ENCODE results near the gene ATM.
"Not testable (repeated sequence)": the region's sequence is repeated elsewhere in the genome, so short reads cannot be mapped to it uniquely, and the experiment has no call there.

The ATM gene

DNA sequence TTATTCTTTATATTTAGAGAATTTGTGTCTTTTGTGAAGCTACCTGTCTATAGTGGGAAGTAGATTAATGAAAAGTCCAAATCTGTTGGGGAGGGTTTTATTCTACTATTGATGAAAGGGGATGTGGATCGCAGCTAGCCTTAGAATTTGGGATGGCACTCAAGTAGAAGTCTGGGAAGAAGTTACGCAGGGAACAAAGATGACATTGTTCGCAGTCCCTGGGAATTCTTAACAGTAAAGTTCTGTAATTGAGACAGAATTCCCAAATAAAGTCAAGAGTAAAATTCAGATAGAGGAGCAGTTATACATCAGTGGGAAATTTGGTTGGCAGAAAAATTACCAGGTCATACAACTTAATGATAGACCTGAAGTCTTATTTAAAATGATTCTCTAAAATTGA, 64.1 kb downstream of the ATM start:
- DNase-seq (ENCODE audit: low spot score): no peak

DNA sequence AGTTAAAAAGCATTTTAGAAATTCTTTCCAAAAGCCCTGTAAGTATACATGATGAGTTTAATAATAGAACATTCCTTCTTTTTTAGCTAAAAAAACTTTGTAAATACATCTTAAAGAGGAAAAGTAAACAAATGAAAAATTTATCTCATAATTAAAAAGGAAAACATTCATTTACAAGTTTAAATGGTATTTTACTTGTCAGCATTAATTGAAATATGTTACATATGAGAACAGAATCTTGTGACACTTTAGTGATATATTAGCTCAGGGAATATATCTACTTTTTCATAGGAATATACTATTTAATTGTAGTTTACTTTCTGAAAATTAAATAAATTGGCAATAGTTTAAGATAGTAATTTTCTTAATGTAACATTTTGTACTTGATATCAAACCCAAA, 66.2 kb downstream of the ATM start:
- DNase-seq (ENCODE audit: low spot score): not testable (repeated sequence)

DNA sequence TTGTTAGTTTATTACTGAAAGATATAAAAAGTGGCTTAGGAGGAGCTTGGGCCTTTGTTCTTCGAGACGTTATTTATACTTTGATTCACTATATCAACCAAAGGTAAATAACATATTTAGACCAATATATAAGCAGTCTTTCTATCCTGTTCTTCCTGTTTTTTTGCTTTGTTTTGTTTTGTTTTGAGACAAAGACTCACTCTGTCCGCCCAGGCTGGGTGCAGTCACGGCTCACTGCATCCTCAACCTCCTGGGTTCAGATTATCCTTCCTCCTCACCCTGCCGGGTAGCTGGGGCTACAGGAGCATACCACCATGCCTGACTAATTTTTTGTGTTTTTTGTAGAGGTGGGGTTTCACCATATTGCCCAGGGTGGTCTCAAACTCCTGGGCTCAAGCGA, 66.8 kb downstream of the ATM start:
- DNase-seq (ENCODE audit: low spot score): no peak

DNA sequence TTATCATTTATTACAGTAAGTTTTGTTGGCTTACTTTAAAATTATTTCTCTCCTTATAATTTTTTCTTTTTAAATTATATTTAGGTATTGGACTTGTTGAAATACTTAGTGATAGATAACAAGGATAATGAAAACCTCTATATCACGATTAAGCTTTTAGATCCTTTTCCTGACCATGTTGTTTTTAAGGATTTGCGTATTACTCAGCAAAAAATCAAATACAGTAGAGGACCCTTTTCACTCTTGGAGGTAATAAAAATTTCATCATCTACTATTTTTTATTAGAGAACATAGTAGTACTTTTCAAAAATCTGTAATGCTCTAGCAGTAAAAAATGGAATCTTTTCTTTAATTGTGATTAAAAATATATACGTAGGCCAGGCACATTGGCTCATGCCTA, 70.4 kb downstream of the ATM start:
- DNase-seq (ENCODE audit: low spot score): no peak

DNA sequence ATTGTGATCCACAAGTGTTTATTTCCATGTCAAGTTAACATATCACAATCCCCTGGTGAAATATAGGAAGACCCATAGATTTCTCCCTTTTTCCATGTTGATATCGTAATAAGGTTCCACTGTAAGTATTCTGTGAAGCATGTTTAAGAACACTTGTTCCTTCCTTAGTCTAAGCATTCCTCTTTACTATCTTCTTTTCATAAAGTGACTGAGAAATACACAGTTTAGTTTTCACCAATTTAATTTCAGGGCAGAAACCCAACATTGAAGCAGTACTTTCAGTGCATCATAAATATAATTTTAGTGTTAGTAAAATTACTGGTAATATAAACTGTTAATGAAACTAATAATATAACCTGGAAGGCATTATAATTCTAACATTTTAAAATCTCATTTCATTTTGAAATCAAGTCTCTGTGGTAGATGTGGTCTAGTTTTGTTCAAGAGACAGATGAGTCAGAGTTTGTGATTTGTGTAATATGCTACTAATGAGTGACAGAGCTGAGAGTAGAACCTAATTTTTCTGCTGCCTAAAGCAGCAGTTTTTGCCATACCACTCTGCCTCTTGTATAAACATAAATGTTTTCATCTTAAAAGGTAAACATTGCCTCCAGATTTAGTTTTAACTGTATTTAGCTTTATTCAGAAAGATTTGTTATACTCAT, 79.4 kb downstream of the ATM start:
- DNase-seq (ENCODE audit: low spot score): no peak

DNA sequence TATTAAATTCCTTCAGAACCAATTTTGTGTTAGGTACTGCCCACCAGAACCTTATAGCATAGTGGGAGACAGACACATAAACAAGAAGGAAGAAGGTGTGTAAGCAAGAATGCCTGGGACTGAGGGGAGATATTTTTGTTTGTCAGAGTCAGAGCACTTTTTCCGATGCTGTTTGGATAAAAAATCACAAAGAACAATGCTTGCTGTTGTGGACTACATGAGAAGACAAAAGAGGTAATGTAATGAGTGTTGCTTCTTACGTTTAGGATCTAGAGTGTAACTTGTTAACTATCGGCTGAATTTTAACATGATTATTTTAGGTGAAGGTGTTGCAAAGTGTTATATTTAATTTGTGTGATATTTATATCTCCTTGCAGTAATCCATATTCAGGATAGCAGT, 84.9 kb downstream of the ATM start:
- DNase-seq (ENCODE audit: low spot score): no peak

DNA sequence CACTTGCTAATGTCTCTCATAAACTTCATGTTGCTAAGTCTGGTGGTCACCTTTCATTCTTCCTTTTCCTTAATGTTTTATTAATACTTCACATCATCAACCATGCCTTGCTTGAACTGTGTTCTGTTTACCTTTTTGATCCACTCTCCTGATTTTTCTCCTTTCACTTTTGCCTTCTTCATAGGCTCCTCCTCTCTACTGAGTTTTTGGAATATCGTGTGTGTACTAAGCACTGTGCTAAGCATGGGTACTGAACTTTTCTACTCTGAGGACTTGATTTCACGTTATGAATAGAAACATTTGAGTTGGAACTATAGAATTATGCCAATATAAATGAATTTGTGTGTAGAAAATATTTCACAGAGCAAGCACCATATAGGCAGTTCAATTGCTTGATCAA, 90.6 kb downstream of the ATM start:
- no peak for DNase-seq (ENCODE audit: low spot score)

DNA sequence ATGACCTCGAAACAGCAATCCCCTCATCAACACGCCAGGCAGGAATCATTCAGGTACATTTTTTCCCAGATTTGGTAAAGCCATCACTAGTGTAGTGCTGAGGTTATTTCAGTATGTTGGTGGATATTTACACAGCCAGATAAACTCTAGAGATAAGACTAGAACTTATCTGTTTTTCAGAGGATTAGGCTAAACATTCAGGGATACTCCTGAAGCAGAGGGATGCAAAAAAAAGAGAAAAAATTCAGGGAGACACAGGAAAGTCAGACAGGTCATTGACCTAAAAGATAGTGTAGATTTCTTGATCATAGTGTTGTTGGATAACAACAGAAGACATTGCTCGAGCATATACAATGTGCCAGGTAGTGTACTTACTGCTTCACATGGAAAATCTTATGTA, 93.2 kb downstream of the ATM start:
- no peak for DNase-seq (ENCODE audit: low spot score)

DNA sequence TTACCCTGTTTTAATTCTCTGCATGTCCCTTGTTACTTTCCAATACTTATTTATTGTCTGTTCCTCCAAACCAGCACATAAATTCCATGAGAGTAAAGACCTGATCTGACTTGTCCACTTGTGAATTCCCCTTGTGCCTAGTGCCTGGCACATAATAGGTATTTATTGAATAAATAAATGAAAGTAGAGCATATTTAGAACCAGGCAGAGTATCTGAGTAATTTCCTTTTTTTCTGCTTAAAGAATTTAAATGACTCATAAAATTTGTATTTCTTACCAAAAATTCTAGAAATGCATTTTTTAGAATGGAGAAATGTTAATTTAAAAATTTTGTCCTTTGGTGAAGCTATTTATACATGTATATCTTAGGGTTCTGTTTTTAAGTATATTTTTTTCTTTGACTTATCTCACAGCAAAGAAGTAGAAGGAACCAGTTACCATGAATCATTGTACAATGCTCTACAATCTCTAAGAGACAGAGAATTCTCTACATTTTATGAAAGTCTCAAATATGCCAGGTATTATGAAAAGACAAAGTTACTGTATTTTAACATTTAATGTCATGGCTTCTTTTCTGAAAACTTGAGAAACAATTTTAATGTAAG, 96.8 kb downstream of the ATM start:
- no peak for DNase-seq (ENCODE audit: low spot score)

DNA sequence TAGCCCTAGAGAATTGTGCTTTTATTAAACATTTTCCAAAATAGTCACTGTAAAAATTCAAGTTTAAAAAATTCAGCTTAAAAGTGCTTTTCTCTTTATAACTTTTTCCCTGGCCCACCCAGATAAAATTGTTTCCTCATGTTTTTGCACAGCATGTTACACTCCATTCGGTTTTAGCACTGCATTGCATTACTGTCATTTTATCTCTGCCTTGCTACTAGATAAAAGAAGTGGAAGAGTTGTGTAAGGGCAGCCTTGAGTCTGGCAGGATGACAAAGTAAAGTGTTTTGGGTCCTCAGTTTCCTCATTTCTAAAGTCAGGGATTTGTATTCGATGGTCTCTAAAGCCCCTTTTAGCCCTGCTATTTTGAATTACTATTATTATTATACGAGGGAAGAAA, 99.8 kb downstream of the ATM start:
- DNase-seq (ENCODE audit: low spot score): no peak

DNA sequence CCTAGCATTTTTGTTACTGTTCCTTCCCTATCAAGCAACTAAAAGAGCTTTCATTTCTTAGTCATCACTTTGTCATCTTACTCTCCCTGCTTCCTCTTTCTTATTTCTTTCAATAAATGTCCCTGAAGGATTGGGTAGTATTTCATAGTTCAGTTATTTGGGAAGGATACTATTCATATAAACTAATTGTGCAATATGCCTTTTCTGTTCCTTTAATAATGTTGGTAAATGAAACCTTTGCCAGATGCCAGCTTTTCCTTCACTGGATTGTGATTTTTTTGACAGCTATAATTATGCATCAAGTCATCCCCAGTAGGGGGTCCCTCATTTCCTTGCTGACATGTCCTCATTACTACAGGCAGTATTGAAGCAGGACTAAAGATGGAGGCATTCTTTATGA, 101.7 kb downstream of the ATM start:
- DNase-seq (ENCODE audit: low spot score): no peak

DNA sequence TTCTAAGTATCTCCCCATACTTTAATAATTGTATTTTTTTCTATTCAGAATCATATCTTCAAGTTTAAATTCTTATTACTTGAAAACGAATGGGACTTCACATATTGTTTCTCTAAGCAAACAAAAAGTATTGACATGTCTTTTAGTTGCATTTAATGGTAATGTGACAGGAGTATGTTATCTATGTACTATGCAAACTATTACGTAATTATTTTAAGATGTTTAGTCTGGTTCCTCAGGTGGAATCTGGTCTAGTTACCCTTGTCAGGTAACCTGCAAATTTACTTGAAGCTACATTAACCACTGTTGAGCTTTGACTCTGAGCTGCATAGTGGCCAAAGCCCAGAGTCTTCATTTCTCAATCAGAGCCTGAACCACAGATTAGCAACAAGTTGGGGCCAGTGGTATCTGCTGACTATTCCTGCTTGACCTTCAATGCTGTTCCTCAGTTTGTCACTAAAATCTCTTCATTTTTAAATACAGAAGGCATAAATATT, 110.6 kb downstream of the ATM start:
- DNase-seq (ENCODE audit: low spot score): no peak

DNA sequence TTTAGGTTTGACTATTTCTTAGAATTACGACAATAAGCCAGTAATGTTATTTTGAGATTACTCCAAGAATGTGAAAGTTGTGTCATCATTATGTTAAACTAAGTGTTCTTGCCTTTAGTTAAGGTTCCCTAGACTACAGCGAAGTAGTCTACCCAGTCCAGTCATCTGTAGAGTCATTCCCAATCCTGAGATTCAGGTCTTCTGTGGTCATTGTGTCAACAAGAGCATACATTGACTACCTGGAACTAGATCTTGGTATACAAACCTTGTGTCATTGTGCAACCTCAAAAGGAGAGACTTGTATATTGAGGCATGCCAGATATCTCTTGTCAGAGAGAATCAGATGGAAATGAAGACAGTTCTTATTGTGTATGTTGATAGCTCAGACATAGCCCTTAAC, 115.9 kb downstream of the ATM start:
- no peak for DNase-seq (ENCODE audit: low spot score)

DNA sequence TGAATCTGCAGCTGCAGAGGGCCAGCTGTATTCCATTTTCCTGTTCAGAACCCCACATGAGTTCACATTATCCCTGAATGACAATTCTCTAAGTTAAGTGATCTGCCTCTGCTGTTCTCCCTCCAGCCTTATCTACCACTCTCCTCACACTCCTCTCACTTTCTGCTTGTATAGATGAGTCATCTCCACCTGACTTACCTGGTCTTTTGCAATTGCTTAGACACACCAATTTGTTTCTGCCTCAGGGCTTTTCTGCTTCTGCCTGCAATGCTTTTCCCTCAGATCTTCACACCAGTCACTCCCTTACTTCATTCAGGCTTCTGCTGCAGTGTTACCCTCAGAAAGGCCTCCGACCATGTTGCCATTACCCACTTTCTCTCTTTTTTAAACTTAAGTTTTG, 118.1 kb downstream of the ATM start:
- DNase-seq (ENCODE audit: low spot score): peak; percentile 22

DNA sequence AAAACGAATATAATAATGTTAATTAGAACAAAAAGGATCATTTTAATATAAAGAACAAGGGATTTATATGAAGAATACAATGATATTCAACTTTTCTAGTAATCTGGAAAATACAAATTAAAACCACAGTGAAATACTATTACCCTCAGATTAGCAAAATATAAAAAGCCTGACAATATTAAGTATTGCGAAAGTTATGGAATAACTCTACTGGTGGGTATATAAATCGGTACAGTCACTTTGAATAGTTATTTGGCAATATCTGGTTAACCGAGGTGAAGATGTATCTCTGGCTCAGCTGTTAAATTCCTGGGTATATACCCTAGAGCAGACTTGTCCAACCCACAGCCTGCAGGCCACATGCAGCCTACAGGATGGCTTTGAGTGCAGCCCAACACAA, 118.8 kb downstream of the ATM start:
- DNase-seq (ENCODE audit: low spot score): no peak

DNA sequence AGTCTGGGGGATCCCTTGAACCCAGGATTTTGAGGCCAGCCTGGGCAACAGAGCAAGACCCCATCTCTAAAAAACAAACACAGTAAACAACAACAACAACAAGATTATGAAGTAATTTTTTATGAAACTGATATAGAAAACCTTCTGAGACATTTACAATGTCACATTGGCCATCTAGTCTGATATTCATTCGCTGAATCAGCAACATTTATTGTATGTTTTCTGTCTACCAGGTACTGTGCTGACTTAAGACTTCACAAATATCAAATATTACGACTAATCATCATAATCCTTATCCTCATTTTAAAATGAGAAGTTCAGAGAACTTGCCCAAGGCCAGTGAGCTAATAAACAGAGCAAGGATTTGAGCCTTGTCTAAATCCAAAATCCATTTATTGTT, 120.8 kb downstream of the ATM start:
- no peak for DNase-seq (ENCODE audit: low spot score)

DNA sequence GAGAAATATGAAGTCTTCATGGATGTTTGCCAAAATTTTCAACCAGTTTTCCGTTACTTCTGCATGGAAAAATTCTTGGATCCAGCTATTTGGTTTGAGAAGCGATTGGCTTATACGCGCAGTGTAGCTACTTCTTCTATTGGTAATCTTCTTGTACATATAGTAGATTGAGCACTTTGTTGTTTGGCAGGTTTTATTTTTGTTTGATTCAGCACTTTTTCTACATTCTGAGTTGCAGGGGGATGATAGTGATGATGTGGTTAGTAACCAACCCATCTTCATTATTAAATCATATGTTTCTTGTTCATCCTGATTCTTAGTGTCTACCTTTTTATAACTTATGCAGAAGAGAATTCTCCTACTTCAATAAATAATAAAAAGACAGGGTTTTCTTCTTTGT, 122.9 kb downstream of the ATM start:
- DNase-seq (ENCODE audit: low spot score): no peak

DNA sequence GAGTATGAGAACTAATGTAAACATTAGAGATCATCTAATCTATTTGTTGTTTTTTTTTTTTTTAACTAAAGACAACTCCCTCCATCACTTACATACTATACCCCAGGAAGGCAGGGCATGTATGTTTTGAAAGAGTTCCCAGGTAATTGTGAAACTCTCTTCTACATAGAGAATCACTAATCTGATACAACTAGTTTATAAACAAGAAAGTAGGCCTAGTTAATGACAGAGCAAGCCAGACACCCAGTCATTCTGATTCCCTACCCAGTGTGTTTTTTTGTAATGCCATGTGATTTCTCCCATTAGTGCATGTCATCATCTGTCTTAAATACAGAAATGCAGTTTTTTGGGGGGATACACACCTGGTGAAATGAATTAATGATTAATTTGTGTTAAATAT, 123.6 kb downstream of the ATM start:
- DNase-seq (ENCODE audit: low spot score): no peak

DNA sequence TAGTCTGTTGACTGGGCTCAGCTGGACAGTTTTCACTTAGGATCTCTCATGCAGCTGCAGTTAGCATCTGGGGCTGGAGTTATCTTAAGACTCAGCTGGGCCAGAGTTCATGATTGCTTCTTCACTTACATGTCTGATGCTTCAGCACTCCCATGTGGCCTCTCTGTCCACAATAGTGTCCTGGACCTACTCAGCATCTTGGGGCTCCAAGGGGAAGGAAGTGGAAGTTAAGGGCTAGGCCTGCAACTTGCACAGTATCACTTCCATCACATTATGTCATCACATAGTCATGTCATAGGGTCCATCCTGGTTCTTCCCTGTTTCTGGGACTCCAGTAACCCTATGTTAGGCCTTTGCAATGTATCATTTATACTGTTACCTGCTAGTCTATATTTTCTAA, 128.6 kb downstream of the ATM start:
- no peak for DNase-seq (ENCODE audit: low spot score)

DNA sequence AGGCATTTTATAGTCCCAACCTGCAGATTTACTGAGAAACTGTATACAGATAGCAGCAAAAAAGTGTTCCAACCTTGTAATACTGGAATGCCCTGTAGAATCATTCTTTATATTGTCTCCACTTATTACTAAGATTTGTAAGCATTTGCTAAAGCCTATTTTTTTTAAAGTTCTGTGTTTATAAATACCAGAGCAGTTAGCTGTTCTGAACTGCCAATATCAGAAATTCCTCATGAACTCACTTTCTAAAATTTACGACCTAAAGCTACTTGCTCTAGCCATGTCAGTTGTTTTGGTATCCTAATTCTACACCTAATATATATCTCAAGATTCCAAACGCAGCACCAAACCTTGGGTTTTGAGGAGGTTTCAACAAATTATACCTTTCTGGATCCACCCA, 141.3 kb downstream of the ATM start:
- DNase-seq (ENCODE audit: low spot score): no peak

DNA sequence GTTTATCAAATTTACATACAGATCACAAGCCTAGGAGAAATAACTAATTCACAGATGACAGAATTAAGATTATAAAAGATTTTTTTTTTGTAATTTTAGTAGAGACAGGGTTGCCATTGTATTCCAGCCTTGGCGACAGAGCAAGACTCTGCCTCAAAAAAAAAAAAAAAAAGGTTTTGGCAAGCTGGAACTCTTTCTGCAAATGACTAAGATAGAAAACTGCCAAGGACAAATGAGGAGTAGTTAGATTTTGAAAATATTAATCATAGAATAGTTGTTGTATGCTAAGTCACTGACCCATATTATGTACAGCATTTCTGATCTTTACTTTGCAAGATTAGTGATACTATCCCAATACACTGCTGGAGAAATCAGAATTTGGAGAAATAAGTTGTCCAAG, 145.3 kb downstream of the ATM start:
- DNase-seq (ENCODE audit: low spot score): no peak

DNA sequence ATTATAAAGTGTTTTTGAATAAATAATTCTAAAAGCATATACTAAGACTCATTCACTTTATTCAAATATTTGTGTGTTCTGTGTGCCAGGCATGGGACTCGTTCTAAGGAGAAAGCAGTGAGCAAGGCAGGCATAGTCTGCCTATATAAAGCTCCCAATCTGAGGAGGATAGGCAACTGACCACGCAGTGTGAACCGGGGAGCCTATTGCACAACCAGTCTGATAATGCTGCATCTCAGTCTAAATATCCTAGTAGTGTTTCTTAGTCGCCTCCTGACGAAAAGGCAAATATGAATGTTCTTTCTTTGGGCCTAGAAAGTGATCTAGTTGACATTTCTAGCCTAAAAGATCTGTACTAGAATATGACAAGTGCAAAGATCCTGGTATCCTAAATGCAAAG, 146.2 kb downstream of the ATM start:
- DNase-seq (ENCODE audit: low spot score): no peak

DNA sequence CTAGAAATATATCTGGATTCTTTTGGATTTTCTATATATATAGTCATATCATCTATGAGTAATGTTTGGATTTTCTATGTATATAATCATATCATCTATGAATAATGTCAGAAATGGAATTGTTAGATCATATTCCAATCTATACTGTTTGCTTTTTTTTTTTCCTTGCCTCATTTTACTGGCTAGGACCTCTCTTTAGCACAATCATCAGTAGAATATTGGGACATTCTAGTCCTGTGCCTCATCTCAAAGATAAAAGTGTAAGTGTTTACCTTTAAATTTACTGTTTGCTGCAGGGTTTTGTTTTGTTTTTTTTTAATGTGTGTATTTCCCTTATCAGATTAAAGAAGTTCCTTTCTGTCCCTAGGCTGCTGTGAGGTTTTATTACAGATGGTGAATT, 147.4 kb downstream of the ATM start:
- no peak for DNase-seq (ENCODE audit: low spot score)

DNA sequence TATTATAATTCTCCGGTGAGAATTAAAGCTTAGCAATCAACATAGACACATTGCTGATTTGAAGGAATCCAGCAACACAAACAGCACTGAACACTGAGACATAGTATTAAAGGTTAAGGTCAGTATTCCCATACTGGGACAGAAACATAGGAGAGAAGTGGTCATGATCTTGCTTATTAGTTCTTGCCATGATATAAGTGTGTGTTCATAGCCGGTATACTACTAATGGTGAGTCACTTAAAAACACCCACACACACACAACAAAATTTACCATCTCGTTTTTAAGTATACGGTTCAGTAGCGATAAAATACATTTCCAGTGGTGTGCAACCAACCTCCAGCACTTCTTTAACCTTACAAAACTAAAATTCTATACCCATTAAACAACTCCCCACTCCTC, 148.1 kb downstream of the ATM start:
- no peak for DNase-seq (ENCODE audit: low spot score)

All from iPS-NIHi11 (cell line).